PC-3 (cell line): ENCODE measurements around the gene NOP56. TPM values are rescaled to one million over a fixed set of nuclear protein-coding genes. Genes with fewer than 3 reads are reported as not detected.

Experiments
- ATAC-seq: fragments of 200-7000 bp; cut with Tn5 transposase; 2 replicates; pipeline ENCODE4 v1.9.1; 2020; ENCODE audit warnings: mild to moderate bottlenecking, moderate library complexity
- BruUV-seq: library from RNA; stranded (reverse); fragments of 400-500 nt; replicated peaks from 2 replicates; lab custom pipeline; 2021; lab: Mats Ljungman, UMichigan
- CTCF ChIA-PET: fragments of 300-600 bp; sonication (Branson Sonifier 250); formaldehyde crosslinking; loops from one replicate; lab custom pipeline; 2022; ENCODE audit warnings: antibody characterized with exemption; lab: Charles Lee
- POLR2A ChIA-PET: fragments of 300-600 bp; sonication (Branson Sonifier 250); formaldehyde crosslinking; loops from one replicate; lab custom pipeline; 2022; ENCODE audit warnings: antibody characterized with exemption; ENCODE audit not compliant: unreplicated experiment; lab: Charles Lee
- DNase-seq: peaks from one replicate; pipeline ENCODE4 v3.0.0-alpha.2; 2015
- H2AFZ ChIP-seq: fragments of 300-600 bp; sonication (generic); 2 replicates; pipeline ENCODE4 v1.6.0; 2016; ENCODE audit warnings: antibody characterized with exemption, low read length
- H3F3A ChIP-seq: fragments of 300-600 bp; sonication (generic); one replicate; pipeline ENCODE4 v1.6.0; 2017; ENCODE audit warnings: antibody characterized with exemption, low read length, control low read depth, mild to moderate bottlenecking; ENCODE audit not compliant: unreplicated experiment
- H3K27ac ChIP-seq: fragments of 300-600 bp; sonication (generic); 2 replicates; pipeline ENCODE4 v1.5.1; 2016; ENCODE audit warnings: mild to moderate bottlenecking, low read length
- H3K27me3 ChIP-seq: fragments of 300-600 bp; sonication (generic); 2 replicates; pipeline ENCODE4 v1.6.1; 2016; ENCODE audit warnings: low read length, mixed read lengths
- H3K36me3 ChIP-seq: fragments of 300-600 bp; sonication (generic); 2 replicates; pipeline ENCODE4 v1.6.1; 2016; ENCODE audit warnings: low read depth, mixed run types, low read length, mixed read lengths
- H3K4me1 ChIP-seq: fragments of 300-600 bp; sonication (generic); 2 replicates; pipeline ENCODE4 v1.5.1; 2016; ENCODE audit warnings: low read length; ENCODE audit not compliant: insufficient read depth
- H3K4me2 ChIP-seq: fragments of 300-600 bp; sonication (generic); 2 replicates; pipeline ENCODE4 v1.6.0; 2016; ENCODE audit warnings: low read length
- H3K4me3 ChIP-seq: fragments of 300-600 bp; sonication (generic); 2 replicates; pipeline ENCODE4 v1.5.1; 2016; ENCODE audit warnings: mild to moderate bottlenecking, low read length, mixed read lengths
- H3K79me2 ChIP-seq: fragments of 300-600 bp; sonication (generic); 2 replicates; pipeline ENCODE4 v1.6.1; 2017; ENCODE audit warnings: low read length, mixed read lengths
- H3K9ac ChIP-seq: fragments of 300-600 bp; sonication (generic); 2 replicates; pipeline ENCODE4 v1.6.0; 2016; ENCODE audit warnings: mild to moderate bottlenecking, low read length
- H3K9me2 ChIP-seq: fragments of 300-600 bp; sonication (generic); replicated peaks from 2 replicates; pipeline ENCODE4 v1.6.1; 2016; ENCODE audit warnings: mixed run types, low read length, mixed read lengths
- H3K9me3 ChIP-seq: fragments of 300-600 bp; sonication (generic); 2 replicates; pipeline ENCODE4 v1.6.1; 2016; ENCODE audit warnings: low read length, mixed read lengths
- H4K20me1 ChIP-seq: fragments of 300-600 bp; sonication (generic); 2 replicates; pipeline ENCODE4 v1.6.1; 2016; ENCODE audit warnings: low read length, mixed read lengths
- EZH2 ChIP-seq: fragments of 300-600 bp; sonication (generic); IDR thresholded peaks from one replicate; pipeline ENCODE4 v1.6.1; 2017; ENCODE audit warnings: antibody characterized with exemption, mild to moderate bottlenecking, low read length; ENCODE audit not compliant: unreplicated experiment
- EZH2phosphoT487 ChIP-seq: fragments of 300-600 bp; sonication (generic); IDR thresholded peaks from 2 replicates; pipeline ENCODE4 v1.6.1; 2018; ENCODE audit warnings: mild to moderate bottlenecking, antibody characterized with exemption, low read length, borderline replicate concordance
- intact Hi-C: fragments of 100-400 bp; cut with micrococcal nuclease; formaldehyde crosslinking; loops from 2 replicates; pipeline ENCODE4 v1.9.0; 2023
- total RNA-seq: library from RNA; depleted of rRNA; stranded (reverse); fragments of >200 nt; gene quantifications from 2 replicates; pipeline ENCODE4 v1.2.3, GENCODE V29; 2014
- TF ChIP-seq, protein P1 (sequence below): fragments of 300-600 bp; sonication (generic); conservative IDR thresholded peaks from 2 replicates; pipeline ENCODE4 v1.5.1; 2017; ENCODE audit warnings: antibody characterized with exemption, low read depth, mild to moderate bottlenecking, low read length

The NOP56 gene
- total RNA-seq, 1 experiment from 2014 or later: 570 TPM

DNA sequence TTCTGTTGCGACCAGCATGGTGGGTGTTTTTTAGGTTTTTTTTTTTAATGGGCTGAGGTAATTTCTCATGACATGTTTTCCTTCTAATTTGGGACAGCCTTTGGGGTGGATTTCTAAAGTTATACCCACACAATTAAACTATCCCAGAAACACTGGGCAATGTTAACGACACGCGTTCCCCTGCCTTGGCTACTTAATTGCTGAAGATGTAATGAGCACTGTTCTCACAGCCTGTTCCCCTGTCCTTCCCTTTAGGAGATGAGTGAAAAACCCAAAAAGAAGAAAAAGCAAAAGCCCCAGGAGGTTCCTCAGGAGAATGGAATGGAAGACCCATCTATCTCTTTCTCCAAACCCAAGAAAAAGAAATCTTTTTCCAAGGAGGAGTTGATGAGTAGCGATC is 5.2 kb downstream of the NOP56 start:
- Histone ChIP-seq H3K4me3 (no peak overlapping the region), H3K4me2 (no peak overlapping the region), H3K9me2 (no peaks in the 10 kb centered on the region), H4K20me1 (peaks cover 70% of the 10 kb centered on the region), H2AFZ (no peak overlapping the region), H3K27me3 (no peaks in the 10 kb centered on the region), H3F3A (peaks cover 50% of the 10 kb centered on the region), H3K36me3 (peaks cover 88% of the 10 kb centered on the region), H3K9ac (no peak overlapping the region), H3K79me2 (peaks cover 56% of the 10 kb centered on the region), H3K27ac (no peak overlapping the region), H3K4me1 (peaks cover 21% of the 10 kb centered on the region), H3K9me3 (no peaks in the 10 kb centered on the region)
- TF ChIP-seq EZH2: no peak
- TF ChIP-seq EZH2phosphoT487: no peak
- TF ChIP-seq, protein P1, sequence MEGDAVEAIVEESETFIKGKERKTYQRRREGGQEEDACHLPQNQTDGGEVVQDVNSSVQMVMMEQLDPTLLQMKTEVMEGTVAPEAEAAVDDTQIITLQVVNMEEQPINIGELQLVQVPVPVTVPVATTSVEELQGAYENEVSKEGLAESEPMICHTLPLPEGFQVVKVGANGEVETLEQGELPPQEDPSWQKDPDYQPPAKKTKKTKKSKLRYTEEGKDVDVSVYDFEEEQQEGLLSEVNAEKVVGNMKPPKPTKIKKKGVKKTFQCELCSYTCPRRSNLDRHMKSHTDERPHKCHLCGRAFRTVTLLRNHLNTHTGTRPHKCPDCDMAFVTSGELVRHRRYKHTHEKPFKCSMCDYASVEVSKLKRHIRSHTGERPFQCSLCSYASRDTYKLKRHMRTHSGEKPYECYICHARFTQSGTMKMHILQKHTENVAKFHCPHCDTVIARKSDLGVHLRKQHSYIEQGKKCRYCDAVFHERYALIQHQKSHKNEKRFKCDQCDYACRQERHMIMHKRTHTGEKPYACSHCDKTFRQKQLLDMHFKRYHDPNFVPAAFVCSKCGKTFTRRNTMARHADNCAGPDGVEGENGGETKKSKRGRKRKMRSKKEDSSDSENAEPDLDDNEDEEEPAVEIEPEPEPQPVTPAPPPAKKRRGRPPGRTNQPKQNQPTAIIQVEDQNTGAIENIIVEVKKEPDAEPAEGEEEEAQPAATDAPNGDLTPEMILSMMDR: no peak
- BruUV-seq: no TSS peak
- intact Hi-C loops: no loop called here
- POLR2A ChIA-PET: no interaction called here
- CTCF ChIA-PET: no interaction called here
- no peak for ATAC-seq
- no peak for DNase-seq

DNA sequence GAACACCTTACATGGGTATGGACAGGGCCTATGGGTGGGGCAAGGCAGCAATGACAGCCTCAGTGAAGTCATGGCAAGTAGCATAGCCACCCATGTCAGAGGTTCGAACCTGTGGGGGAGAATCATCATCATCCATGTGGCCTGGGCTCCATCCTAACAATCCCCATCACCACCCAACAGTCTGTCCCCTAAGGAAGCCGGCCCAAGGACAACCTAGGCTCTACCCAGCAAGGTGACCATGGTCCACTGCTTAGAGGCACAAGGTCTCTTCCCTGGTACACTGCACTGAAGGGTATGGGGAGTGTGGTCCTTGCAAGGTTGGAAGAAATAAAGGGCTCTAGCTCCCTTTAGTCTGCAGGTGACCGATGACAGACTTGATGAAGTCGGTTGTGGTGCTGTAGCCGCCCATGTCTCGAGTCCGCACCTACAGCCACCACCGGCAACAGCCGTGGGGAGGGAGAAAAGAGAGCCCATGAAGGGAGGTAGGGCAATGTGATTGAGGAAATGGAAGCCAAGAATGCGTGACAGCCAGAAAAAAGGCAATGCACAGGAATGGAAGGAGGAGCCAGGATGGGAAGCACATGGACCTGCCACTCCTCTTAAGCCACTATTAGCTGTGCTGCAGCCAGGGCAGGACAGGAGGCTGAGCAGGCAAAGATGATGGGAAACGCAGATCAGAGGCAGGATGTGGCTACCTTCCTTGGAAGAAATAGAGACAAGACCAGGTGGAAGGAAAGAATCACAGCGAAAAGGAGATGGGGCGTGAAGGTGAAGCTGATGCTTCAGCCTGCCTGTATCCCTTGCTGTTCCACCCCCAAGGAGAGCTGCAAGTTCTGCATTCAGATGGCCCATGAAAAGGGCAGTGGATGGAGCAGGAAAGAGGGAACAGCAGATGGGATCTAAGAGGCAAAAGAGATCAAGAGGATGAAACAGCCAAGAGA is 6.3 kb downstream of the NOP56 start:
- ATAC-seq (peak; percentile 37), DNase-seq (peak; percentile 36)
- Histone ChIP-seq H3K36me3 (peaks cover 78% of the 10 kb centered on the region), H3K79me2 (peaks cover 56% of the 10 kb centered on the region), H3K4me3 (no peak overlapping the region), H2AFZ (no peak overlapping the region), H3K27ac (no peak overlapping the region), H3K4me1 (peaks cover 26% of the 10 kb centered on the region), H3F3A (peaks cover 50% of the 10 kb centered on the region), H3K9me2 (no peaks in the 10 kb centered on the region), H3K4me2 (no peak overlapping the region), H3K9ac (no peak overlapping the region), H3K9me3 (no peaks in the 10 kb centered on the region), H4K20me1 (peaks cover 60% of the 10 kb centered on the region), H3K27me3 (no peaks in the 10 kb centered on the region)
- intact Hi-C loops: no loop called here
- BruUV-seq: no TSS peak
- no peak for TF ChIP-seq EZH2
- TF ChIP-seq, protein P1: no peak
- no peak for TF ChIP-seq EZH2phosphoT487
- ChIA-PET CTCF (no interaction called here), POLR2A (no interaction called here)

DNA sequence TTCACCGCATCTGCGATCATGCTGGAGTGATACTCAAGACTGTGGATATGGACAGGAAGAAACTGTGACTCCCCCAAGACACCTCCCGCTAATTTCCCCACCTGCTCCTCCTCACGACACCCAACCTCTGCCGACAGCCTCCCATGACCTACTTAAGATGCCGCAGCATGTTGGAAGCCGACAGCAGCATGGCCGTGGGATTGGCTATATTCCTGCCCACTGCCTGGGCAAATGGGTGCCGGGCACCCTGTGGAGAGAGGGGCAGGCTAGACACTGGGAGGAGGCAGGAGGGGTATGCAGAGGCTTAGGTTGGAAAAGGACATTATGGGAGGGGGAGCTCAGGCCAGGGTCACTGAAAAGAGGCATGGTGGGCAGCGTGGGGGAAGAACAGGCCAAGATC is 7.1 kb downstream of the NOP56 start:
- no TSS peak for BruUV-seq
- no peaks in the 10 kb centered on the region for H3K9me3 ChIP-seq
- peaks cover 51% of the 10 kb centered on the region for H3K79me2 ChIP-seq
- no peak overlapping the region for H2AFZ ChIP-seq
- peaks cover 69% of the 10 kb centered on the region for H3K36me3 ChIP-seq
- no peak overlapping the region for H3K9ac ChIP-seq
- ChIA-PET POLR2A (no interaction called here), CTCF (no interaction called here)
- ATAC-seq: no peak
- H3K4me2 ChIP-seq: no peak overlapping the region
- H3K4me1 ChIP-seq: peaks cover 23% of the 10 kb centered on the region
- intact Hi-C loops: no loop called here
- H3K27ac ChIP-seq: no peak overlapping the region
- H3K4me3 ChIP-seq: no peak overlapping the region
- TF ChIP-seq, protein P1: no peak
- H4K20me1 ChIP-seq: peaks cover 51% of the 10 kb centered on the region
- peaks cover 42% of the 10 kb centered on the region for H3F3A ChIP-seq
- DNase-seq: no peak
- H3K27me3 ChIP-seq: no peaks in the 10 kb centered on the region
- no peaks in the 10 kb centered on the region for H3K9me2 ChIP-seq
